CD1c-positive myeloid dendritic cell (primary cell): ENCODE results near the gene UQCC2.

Experiments used
- DNase-seq: peaks from one replicate; pipeline ENCODE4 v3.0.0-alpha.2; 2016; ENCODE audit errors: extremely low spot score

UQCC2 gene

DNA sequence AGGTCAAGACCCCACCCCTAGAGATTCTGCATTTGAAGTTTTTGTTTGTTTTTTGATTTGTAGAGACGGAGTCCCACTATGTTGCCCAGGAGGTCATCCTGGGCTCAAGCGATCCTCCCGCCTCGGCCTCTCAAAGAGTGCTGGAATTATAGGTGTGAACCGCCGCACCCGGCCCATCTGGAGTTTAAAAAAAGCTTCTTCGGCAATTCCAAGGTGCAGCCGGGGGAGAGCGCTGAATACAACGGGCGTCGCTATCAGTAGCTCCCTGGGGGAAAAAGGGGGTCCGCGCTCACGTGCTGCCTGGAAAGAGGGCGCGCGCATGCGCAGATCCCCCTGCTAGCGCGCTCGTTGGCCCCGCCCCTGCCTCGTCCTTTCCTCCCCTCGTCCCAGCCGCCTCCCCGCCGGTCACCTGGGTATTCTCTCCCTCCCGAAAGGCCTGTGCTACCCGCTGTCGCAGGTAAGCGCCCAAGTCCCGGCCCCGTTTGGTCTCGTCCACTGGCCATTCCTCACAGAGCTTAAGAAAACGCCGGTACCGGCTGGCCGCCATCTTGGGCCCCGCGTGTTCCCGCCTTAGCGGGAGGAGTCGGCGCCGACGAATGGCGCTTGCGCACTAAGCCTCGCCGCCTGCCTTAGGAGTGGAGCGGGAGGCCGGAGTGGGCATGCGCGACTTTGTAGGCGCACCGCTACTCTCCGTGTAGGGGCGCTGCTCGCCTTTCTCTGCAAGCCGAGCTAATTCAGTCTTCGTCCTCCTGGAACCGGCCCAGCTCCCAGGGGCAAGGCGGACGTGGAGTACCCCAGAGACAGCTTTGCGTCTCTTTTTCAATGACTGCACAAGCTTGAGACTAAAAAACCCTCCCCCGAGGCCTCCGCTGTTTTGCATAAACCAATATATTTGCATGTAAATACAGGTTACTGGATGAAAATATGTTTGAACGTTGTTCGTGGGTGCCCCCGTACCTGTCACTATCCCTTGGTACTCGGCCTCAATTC lies at the start of gene UQCC2:
UQCC2 (minus strand) TSS at position 561 of the 990 bp plus-strand sequence; CDS start at position 547, 14 bp downstream.
- DNase-seq = peak; percentile 100

DNA sequence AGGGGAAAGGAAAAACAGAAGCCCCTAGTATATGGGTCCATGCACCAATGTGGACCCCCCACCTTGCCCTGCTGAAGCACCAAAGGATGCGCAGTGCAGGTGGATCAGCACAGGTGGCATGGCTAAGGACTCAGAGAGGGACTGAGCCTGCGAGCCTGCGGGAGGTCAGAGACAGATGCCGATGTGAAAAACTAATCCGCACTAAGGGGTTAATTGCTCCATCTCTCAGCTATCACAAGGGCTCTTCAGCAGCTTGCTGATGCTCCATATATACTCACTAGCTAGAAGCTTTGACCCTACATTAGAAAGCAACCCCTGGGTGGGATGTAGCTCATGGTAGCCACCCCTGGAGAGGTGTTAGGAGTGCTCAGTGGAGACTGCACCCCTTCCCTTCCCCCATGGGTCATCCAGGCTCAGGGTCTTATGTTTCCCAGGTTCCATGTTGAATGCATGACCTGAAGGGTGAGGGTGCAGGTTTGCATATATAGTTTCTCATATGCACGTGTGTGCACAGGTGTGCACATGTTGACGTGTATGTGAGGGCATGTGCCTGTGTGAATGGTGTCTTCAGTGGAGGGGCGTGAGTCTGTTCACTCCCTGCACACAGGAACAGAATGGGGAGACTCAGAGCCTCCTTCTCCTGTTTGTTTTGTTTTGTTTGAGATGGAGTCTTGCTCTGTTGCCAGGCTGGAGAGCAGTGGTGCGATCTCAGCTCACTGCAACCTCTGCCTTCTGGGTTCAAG lies 48.6 kb upstream of the UQCC2 start:
- no peak for DNase-seq

DNA sequence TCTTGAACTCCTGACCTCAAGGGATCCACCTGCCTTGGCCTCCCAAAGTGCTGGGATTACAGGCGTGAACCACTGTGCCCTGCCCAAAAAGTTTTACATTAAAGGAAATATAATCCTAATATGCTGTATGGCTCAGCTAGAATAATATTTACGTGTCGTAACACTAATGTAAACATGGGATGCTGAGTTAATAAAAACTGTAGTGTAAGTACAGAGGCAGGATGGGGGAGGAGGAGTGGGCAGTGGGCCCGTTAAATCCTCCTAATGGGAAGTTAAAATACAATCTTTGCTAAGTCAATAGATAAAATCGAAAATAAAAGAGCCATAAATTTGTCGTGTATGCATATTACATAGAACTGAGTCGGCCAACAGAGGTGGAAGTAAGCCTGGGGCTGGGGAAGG lies 47.3 kb upstream of the UQCC2 start:
- DNase-seq = no peak

DNA sequence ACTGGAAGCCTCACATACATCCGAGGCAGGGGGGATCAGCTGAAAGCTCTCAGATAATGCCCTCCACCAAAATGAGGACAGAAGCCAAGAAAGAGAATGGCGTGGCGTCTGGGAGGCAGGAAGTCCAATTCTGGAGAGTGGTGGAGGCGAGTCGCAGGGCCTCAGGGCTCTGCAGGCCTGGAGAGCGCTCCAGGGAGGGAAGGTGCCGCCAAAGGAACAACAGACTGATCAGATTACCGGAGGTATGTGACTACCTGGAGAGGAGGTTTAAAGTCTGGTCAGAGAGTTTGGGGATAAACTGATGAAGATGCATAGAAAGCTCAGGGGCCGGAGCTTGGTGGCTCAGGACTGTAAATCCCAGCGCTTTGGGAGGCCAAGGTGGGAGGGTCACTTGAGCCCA lies 46.4 kb upstream of the UQCC2 start:
- no peak for DNase-seq

DNA sequence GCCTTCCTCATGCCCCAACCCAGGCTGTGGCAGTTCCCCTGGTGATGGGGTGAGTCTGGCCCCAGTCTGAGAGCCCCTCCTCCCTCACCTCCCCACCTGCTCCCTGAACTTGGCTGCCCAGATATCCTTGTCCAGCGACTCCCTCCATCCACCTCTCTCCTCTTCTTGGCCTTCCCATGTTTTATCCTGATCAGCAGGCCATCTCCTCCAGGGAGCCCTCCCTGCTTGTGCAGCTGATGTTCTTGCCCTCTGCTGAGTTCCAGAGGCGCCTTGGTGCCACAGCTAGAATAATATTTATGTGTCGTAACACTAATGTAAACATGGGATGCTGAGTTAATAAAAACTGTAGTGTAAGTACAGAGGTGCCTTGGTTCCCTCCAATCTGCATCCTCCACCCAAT lies 45.6 kb upstream of the UQCC2 start:
- no peak for DNase-seq

DNA sequence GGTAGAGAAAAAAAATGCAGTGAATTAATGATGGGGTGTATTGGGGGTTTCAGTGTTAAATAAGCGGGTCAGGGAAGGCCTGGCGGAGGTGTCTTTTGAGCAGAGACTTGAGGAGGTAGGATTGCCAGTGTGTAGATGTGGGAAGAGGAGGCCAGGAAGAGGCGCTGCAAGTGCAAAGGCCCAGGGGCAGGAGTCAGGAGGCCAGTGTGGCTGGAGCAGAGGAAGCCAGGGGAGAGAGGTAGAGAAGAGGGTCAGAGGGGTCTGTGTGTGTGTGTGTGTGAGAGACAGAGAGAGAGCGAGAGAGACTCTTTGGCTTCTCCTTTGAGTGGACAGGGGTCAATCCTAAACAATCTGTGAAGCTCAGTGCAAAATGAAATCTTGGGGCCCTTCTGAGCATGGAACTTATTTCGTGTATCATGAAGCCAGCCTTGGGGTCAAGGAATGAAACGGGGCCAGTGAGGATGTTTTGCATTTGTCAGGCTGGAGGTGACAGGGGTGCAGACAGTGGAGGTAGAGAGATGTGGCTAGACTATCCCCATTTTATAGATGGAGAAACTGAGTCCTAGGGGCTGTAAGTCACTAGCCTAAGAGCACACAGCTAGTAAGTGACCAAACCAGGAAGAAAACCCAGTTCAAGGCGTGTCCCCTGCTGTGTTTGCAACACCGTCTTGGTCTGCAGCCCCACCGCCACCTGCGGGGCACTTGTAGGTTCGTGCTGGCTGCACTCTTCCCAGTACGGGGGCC lies 44.9 kb upstream of the UQCC2 start:
- DNase-seq = no peak

DNA sequence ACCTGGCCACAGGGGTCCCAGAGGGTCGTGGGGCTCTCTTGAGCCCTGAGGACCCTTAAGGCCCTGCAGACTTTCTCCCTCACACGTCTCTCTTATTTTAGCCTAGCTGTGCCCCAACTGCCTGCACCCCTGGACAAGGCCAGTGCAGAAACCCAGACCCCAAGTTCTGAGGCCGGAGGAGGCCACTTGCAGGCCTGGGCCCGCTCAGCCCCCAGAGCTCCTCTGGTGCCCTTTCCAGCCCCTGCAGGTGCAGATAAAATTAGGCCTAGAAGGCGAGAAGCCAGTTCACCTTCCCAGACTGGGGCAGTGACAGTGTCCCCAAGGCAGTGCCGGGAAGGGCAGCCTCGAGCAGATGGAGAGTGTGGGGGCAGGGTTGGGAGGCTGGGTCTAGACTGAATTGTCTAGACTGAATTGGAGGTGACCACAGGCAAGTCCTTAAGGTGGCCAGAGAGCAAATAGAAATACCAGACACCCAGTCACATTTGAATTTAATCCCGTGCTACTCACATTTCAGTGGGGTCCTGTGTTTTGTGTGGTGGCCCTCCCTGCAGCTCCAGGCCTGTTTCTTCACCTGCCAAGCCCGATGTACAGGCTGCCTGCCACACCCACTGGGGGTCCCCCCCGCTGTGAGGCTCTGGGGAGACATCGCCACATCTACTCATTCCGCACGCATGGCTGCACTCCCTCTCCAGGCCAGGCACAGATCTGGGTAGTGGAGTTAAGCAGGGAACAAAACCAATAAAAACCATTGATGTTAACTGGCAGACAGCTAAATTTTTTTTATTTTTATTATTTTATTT lies 43.8 kb upstream of the UQCC2 start:
- DNase-seq = no peak

DNA sequence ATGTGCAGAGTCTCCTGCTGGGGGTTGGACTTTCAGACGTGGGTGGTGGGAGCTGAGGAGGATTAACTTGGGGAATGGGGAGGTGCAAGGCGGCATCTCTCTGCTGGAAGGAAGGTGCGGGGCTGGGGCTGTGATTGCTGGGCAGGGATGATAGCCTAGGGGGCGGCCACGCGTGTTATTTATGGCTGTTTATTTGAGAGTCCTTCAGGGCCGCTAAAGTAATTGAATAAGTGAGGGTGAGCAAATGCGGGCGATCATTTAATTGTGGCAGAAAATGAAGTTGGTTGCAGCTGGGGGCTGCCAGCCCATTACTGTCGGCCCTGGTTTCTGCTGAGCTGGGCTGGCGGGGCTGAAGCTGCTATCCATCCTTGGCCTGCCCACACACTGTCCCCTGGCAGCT lies 42.7 kb upstream of the UQCC2 start:
- DNase-seq = no peak

DNA sequence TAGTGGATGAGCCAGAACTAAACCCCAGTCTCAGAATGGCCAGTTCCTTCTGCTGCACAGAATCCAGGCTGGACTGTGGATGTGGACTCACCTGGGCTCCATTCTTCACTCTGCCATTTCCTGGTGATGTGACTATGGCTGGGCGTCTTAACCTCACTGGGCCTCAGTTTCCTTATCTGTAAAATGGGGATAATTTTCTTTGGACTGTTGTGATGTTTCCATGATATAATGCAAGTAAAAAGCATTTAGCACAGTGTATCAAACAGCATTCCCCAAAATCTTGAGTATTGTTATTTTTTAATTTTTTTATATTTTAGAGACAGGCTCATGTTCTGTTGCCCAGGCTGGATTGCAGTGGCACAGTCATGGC lies 41.1 kb upstream of the UQCC2 start:
- DNase-seq = no peak

DNA sequence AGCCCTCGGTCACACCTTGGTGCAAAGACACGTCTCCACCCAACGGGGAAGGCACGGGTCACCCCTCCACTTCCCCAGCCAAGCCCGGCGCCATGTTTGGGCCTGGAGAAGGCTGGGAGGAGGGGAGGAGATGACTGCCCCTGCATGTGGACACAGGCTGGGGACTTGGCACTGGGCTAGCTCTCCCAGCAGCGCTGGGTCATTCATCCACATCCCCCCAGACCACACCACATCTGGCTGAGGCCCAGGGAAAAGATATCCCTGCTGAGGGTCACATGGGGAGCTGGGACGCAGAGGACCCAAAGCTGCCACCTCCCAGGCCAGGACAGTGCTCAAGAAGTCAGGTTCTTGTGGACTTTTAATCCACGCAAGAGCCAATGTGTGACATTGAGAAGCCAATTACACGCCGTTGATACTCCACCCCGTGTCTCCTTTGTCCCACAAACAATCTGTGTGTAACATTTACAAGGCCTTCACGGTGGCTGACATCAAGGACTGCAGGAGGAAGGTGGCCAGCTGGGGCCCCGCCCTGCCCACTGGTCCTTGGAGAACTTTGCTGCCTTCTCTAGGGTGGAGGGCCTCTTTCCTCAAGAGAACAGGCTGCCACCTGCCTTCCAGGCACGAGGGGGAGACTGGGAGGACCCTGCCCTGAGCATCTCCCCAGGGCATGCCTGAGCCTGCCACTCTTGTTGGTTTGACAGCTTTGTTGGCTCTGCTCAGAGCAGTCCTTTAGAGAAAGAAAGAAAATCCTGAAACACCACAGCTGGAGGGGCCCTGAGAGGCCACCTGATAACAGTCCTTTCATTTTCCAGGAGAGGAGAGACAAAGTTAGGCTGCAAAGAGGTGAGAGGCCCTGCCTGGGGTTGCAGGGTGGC lies 40.5 kb upstream of the UQCC2 start:
- DNase-seq = no peak

DNA sequence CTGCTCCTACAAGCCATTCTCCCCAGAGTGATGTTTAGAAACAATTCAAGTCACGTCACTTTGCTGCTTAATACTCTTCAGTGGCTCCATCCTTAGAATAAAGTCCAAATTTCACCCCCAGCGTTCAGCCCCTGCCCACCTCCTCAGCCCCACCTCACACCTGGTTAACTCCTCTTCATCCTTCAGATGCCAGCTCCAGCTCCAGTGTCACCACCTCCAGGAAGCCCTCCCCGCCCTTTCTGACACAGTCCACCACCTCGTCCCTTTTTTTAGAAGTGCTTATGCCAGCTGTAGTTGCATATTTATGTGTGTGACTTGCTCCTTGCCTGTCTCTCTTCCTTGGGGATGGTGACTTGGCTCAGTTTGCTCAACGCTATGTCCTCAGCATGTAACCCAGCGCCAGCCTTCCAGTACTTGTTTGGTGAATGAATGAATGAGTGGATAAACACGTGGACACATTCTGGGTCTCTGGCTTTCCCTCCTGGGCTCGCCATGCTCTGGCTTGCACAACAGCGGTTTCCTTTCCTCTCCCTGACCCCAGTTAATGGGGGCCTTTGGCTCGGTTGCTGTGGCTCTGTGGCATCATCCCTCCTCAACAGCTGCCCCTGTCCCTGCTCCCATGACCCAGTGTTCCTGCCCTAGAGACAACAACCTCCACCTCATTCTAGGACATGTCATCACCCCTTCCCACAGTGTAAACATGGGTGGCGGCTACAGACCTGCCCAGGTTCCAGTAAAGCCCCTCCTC lies 38.9 kb upstream of the UQCC2 start:
- DNase-seq = no peak

DNA sequence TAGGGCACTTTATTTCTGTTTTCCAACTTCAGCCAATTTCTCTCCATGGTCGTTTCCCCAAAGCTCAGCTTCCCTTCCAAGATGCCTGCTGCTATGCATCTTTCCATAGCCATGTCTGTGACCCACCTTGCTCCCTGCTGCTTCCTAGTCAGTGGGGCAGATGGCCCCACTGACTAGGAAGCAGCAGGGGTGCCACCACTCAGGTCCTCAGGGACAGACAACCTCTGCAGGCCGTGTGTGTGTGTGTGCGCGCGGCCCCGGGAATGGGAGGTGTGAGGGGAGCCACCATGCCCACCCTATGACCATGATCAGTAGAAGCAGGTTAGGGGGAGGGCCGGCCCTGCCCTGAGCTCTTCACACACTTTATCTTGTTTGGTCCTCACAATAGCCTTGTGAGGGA lies 37.9 kb upstream of the UQCC2 start:
- no peak for DNase-seq

DNA sequence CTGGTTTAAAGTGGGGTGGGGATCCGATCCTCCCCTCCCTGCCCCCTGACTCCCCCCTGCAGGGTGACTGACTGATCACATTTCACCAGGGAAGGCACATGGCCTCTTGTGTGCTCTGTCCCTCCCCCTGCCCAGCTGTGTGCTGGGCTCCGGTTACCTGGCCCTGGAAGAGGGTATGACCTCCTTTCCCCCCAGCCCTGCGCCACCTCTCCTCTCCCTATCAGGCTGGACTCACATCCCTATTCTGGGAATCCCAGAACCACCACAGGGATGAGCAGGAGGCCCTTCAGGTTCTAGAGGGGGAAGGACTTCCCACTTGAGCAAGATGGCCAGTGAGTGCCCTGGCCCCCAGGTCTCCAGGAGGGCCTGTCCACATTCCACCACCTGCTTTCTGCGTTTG lies 37.3 kb upstream of the UQCC2 start:
- DNase-seq = no peak

DNA sequence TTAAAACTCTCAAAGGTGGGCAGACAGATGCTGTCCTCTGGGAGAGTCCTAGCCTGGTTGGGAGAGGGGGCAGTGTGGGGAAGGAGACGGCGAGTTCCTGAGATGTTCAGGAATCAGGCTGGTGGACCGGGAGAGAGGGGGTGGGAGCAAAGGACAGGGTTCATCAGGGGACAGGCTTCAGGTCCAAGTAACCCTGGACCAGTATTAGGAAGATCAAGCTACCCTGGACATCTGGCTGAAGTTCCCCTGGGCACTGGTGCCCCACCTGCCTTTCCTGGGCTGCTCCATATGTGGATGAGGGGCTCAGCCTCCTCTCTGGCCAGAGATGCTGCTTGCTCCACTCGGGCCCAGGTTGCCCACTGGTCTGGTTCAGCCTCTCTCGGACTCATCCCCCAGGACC lies 36.3 kb upstream of the UQCC2 start:
- DNase-seq = no peak

DNA sequence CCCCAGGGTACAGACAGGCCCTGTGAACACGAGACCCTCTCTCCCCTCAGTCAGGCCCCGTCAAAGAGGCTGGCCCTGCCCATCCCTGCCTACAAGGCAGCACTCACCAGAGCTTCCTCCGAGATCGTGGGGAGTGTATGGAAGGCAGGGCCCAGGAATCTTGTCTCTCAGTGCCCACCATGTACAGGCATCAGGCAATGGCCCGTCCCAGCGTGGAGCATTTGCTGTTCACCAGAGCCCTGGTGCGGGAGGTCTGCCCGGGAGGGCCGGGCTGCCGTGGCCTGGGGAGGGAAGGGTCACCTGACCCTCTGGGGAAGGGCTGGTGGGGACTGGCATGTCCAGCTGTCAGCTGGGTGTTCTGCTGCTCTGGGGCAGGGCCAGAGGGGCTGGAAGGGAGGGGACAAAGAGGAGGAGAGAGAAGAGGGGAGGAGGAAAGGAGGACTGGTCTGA lies 35.2 kb upstream of the UQCC2 start, which contains the start of gene IP6K3:
IP6K3 (minus strand) TSS at position 255 of the 450 bp plus-strand sequence. CDS start 11,429 bp downstream, outside the sequence.
- no peak for DNase-seq

DNA sequence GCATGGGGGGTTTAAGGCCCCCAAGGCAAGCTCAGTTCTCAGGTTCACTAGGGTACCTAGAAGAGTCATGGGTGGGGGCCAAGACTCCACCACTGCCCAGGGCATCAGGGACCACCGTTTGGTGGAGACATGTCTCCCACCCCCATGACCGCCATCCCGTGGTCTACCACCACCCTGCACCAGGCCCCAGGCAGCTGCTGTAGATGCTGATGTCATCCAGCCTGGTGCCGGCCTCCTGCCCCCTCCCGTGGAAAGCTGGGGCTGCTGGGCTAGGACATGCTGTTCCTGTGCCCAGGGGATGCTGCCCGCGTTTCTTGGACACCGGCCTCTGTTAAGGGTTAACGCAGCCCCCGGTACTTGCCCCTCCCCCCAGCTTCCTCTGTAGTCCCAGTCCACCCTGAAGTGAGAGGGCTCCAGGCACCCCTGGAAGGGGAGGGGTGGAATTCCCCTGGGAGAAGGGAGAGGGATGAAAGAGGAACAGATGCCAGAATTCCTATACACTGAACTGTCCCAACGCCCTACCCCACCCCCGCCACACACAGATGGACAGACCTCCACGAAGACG lies 34.6 kb upstream of the UQCC2 start:
- DNase-seq = no peak

DNA sequence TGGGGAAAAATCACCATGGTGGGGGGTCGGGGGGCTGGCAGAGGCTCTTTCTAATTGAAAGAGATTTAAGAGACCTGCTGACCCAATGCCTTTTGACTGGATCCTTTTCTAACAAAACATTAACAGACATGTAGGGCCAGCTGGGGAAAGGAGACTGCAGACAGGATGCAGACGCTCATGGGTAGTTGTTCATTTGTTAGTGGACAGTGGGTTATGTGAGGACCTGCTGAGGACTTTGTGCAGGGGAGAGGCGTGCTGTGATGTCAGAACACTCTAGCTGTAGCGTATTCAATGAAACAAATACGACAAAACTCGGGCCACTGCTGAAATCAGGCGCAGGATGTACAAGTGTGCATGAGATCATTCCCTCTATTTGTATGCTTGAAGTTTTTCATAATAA lies 34.0 kb upstream of the UQCC2 start:
- DNase-seq = no peak

DNA sequence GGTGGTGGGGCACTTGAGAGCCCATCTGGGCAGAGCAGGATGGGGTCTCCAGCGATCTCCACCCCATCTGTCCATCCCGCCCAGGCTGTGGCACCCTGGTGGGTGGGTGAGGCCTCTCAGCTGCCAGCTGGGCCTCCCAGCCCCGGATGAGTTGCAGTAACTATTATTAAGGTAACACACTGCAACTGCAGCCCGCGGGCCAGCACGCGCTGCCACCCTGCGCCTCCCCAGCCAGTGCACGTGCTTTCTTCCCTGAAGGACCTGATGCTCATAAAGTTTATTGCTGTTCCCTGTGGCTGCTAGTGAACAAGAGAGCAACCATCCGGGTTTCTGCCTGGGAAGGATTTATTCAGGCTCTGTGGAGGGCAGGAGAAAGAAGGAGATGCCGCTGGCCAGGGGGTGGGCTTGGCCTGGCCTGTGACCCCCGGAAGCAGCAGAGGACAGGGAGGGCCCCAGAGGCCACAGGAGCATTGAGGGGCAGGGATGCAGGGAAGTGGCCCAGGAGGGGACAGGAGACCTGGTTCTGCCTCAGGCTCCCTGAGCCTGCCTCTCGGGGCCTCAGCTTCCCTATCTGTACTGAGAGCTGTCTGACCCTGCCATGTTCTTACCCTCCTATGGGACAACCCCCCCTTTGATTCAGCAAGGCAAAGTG lies 33.5 kb upstream of the UQCC2 start:
- DNase-seq = no peak
